Stimulated activated CD4-positive, alpha-beta T cell treated with anti-CD3 and anti-CD28 coated beads, TNF-alpha, amount 100 ng/mL, for 24 hours (primary cell): Measurements from ENCODE around the gene CUL5.
A peak's percentile ranks its signal among the peaks of the same experiment; 100 is the strongest.

Source experiments
- DNase-seq, 3 experiments: peaks; one replicate each; pipeline ENCODE4 v3.0.0-alpha.2; 2020; ENCODE audit warnings: low read depth in 3 of 3

The CUL5 gene

GRCh38 chr11:108008656-108009496 lies at the start of gene CUL5:
Gene CUL5 (plus strand): TSS chr11:108008898. CDS start chr11:108009349, 451 bp downstream.
- DNase-seq = peak; percentile 78 to 90 (median 84)

- DNase-seq = no peak
Measured at GRCh38 chr11:107961480-107961879, 47.2 kb upstream of the CUL5 start.

GRCh38 chr11:107962181-107962580 lies 46.5 kb upstream of the CUL5 start:
- DNase-seq = no peak

- DNase-seq = no peak
Measured at GRCh38 chr11:107963091-107963490, 45.6 kb upstream of the CUL5 start.

GRCh38 chr11:107969219-107969618 lies 39.5 kb upstream of the CUL5 start:
- no peak for DNase-seq

- no peak for DNase-seq
Measured at GRCh38 chr11:107970049-107970448, 38.6 kb upstream of the CUL5 start.

GRCh38 chr11:107973641-107974040 lies 35.1 kb upstream of the CUL5 start:
- DNase-seq = no peak

GRCh38 chr11:107988397-107989158 lies 20.1 kb upstream of the CUL5 start:
- DNase-seq = no peak

GRCh38 chr11:107991868-107992414 lies 16.8 kb upstream of the CUL5 start:
- DNase-seq = no peak

- DNase-seq = no peak
Measured at GRCh38 chr11:107996006-107996776, 12.5 kb upstream of the CUL5 start.

- DNase-seq = no peak
Measured at GRCh38 chr11:107998761-107999160, 9.9 kb upstream of the CUL5 start.

- DNase-seq = no peak
Measured at GRCh38 chr11:107999759-108000455, 8.8 kb upstream of the CUL5 start.

GRCh38 chr11:108002476-108002875 lies 6.2 kb upstream of the CUL5 start:
- no peak for DNase-seq

- no peak for DNase-seq
Measured at GRCh38 chr11:108003623-108004022, 5.1 kb upstream of the CUL5 start.

- no peak for DNase-seq
Measured at GRCh38 chr11:108007819-108008218, 879 bp upstream of the CUL5 start.

- DNase-seq = no peak
Measured at GRCh38 chr11:108009497-108010370, 1.0 kb downstream of the CUL5 start.

- no peak for DNase-seq
Measured at GRCh38 chr11:108012139-108012725, 3.5 kb downstream of the CUL5 start.

GRCh38 chr11:108016647-108017046 lies 7.9 kb downstream of the CUL5 start:
- DNase-seq = no peak

GRCh38 chr11:108018708-108019107 lies 10.0 kb downstream of the CUL5 start:
- no peak for DNase-seq
